GM19328 (cell line): Measurements from ENCODE around the gene KRT71.
"Not testable (repeated sequence)": the region's sequence is repeated elsewhere in the genome, so short reads cannot be mapped to it uniquely, and the experiment has no call there.

ENCODE experiments used
- ATAC-seq: cut with Tn5 transposase; IDR thresholded peaks from one replicate; pipeline ENCODE4 v1.9.1; 2021; ENCODE audit warnings: mild to moderate bottlenecking, moderate library complexity; ENCODE audit not compliant: unreplicated experiment

Gene KRT71

DNA sequence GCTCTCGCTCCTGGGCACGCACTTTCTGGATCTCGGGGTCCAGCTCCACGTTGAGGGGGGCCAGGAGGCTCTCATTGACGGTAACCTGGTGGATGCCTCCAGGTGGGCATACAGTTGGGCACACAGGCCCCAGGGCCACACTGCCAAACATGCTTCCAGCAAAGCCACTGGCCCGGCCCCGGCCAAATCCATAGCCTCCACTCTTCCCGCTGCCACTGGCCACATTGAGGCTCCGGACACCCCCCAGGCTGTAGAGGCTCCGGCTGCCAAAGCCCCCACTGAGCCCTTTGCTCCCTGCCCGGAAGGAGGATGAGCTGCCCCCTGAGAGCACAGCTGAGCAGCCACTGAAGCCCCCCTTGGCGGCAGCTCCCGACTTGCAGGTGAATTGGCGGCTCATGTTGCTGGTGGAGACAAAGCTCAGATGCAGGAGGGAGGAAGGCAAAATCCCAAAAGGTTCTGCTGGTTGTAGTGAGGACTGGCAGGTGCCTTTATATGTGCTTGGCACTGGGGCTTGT is at the start of gene KRT71:
TSS of gene KRT71 (minus strand) at position 465 of the 515 bp plus-strand sequence. CDS start at position 397, 68 bp downstream.
- no peak for ATAC-seq

DNA sequence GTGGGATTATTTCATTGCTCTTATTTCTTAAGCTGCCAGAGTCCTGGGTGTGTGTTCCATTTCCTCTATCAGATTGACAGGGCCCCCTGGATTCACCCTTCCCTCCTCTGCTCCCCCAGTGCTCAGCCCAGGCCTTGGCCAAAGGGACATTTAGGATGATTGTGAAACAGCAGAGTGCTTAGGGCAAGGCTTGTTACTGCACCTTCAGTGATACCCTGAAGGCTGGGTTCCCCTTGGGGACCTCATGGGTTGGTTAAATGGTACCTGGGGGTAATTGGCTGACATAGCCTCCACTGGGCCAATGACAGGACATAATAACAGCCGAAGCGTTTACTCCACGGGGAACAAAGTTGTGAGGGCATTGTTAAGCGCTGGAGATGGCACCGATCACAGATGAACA is 49.6 kb upstream of the KRT71 start:
- no peak for ATAC-seq

DNA sequence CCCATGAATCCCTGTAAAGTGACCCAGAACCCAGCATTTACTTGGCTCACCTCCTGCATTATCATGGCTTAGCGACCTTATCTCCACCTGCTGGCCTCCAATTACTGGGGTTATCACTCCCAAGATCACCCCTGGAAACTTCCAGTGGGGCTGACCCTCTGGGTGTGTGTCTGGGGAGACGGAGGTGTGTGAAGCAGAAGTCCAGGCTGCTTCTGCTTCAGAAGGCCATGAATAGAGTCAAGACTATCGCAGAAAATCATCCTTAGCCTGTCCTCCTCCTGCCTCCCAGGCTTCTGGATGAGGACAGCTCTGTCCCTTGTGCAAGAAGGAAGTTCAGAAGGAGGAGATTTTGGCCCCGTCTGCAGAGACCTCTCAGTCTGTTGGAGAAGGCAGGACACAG is 48.7 kb upstream of the KRT71 start:
- no peak for ATAC-seq

DNA sequence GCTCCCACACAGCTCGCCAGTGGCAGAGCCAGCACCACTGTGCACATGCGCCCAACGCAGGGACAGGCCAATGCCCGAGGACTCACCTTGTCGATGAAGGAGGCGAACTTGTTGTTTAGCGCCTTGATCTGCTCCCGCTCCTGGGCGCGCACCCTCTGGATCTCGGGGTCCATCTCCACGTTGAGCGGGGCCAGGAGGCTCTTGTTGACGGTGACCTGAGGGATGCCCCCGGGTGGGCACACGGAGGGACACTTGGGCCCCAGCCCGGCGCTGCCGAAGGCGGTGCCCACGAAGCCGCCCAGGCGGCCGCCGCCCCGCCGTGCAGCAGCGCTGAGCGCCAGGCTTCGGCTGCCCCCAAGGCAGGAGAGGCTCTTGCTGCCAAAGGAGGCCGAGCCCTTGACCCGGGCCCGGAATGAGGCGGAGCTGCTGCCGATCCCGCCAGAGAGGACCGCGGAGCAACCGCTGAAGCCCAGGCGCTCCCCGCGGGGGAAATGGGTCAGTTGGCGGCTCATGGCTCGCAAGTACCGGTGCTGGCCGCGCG is 48.1 kb upstream of the KRT71 start, which contains the start of gene KRT72:
TSS of gene KRT72 (minus strand) at position 523 of the 541 bp plus-strand sequence. CDS start at position 512, 11 bp downstream.
- no peak for ATAC-seq

DNA sequence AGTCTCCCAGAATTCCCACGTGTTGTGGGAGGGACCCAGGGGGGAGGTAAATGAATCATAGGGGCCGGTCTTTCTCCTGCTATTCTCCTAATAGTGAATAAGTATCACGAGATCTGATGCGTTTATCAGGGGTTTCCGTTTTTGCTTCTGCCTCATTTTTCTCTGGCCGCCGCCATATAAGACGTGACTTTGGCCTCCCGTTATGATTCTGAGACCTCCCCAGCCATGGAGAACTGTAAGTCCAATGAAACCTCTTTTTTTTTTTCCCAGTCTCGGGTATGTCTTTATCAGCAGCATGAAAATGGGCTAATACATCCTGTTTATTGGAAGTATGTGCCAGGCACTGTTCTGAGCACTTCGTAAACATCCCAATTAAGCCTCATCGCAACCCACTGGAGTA is 47.5 kb upstream of the KRT71 start:
- ATAC-seq = no peak

DNA sequence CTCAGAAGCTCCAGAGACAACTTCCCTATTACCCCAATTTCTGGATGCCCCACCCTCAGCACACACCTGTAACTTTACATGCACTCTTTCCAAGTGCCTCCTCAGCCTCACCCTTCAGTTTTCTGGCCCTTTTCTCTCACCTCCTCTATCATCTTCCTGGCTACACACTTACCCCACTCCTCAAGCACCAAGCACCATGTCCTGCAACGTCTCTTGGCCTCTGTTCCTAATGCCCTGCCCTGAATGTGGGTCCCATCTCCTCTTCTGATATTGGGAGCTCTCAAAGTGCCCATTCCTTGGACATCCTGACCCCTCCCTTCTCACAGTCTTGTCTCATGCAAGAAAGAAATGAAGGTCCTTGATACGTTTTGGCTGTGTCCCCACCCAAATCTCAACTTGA is 47.1 kb upstream of the KRT71 start:
- ATAC-seq = no peak

DNA sequence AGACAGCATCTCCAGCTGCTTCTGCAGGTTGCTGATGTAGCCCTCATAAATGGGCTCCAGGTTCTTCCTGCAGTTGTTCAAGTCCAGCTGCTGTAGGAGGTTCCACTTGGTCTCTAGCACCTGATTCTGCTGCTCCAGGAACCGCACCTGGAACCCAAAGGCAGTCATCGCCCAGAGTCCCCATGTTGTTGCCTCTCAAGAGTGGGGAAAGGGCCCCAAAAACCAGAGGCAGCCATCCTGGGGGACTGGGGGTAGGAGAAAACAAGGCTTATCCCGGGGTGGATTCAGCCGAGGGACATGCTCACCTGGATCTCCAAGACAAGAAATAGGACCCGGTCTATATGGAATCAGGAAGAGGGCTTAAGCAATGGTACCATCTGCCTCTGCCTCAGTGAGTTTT is 46.0 kb upstream of the KRT71 start:
- ATAC-seq = no peak

DNA sequence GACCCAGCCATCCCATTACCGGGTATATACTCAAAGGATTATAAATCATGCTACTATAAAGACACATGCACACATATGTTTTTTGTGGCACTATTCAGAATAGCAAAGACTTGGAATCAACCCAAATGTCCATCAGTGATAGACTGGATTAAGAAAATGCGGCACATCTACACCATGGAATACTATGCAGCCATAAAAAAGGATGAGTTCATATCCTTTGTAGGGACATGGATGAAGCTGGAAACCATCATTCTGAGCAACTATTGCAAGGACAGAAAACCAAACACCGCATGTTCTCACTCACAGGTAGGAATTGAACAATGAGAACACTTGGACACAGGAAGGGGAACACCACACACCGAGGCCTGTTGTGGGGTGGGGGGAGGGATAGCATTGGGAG is 41.3 kb upstream of the KRT71 start:
- not testable (repeated sequence) for ATAC-seq

DNA sequence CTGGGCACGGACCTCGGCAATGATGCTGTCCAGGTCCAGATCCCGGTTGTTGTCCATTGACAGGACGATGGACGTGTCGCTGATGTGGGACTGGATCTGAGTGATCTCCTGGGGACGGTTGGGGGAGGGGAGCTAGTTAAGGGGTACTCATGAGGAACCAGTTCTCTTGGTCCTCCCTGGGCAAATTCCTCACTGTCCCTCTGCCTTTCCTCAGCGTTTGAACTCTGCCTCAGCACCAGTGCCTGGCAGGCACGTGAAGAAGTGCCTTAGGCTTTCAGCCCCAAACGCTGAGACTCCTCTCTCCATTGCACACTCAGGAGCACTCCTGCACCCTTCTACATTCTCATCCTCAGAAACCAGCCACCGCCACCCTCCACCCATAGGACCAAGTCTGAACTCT is 38.6 kb upstream of the KRT71 start:
- no peak for ATAC-seq

DNA sequence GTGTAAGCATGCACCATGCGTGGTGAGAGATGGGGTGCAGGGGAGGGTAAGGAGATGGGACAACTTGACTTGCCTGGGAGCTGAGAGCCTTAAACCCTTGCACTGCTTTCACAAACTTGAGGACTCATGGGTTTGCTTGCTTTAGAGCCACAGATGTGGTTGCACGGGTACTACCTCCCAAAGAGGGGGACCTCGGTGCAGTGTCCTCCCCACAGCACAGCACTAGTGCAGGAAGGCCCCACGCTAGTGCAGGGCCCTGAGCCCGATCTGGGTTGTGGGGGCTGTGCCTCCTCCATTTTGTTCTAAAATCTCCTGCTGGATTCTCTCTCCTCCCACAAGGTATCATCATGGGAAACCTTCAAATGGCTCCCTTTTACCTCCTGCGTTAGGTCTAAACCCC is 37.1 kb upstream of the KRT71 start:
- ATAC-seq = no peak

DNA sequence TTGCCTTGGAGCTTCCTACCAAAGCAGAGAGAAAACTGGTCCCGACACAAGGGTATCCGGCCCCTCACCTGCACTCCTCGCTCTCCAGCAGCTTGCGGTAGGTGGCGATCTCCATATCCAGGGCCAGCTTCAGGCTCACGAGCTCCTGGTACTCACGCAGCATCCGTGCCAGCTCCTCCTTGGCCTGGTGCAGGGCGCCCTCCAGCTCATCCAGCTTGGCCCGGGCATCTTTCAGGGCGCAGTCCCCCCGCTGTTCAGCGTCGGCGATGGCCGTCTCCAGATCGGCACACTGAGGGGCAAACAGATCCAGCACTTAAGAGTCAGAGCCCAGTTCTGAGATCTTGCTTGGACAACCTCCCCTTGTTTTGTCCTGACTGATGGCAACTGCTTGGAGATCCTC is 34.6 kb upstream of the KRT71 start:
- no peak for ATAC-seq

DNA sequence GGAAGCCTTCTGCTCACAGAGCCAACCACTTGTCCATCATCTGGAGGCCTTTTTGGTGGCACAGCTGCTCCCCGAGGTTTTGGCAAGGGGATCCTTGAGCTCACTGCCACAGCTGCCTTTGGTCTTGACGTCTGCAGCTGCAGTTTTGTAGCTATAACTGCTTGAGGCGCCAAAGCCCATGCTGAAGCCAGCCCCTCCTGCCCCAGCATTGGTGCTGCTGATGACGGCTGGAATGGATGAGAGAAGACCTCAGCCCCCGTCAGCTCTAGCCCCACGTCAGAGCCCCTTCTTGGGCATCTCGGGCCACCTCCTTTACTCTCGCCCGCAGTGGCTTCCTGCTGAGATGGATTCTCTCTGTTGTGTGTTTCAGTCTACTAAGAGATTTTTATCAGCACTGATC is 33.0 kb upstream of the KRT71 start:
- no peak for ATAC-seq

DNA sequence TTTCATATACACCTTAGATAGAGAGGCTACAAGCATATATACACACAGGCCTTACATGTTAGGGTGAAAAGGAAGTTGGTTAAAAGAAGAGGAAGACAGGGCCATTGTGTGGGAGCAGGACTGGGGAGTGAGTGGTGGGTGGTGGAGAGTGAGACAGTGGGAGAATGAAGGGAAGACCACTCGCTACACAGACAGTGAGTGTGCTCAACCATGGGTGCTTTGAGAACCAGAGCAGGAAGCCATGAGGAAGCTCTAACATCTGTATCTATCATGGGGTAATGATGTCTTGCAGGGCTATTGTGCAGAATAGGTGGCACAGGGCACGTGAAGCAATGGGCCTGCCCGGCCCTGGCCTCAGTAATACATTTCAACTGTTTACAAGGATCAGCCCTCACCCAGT is 32.1 kb upstream of the KRT71 start:
- ATAC-seq = no peak

DNA sequence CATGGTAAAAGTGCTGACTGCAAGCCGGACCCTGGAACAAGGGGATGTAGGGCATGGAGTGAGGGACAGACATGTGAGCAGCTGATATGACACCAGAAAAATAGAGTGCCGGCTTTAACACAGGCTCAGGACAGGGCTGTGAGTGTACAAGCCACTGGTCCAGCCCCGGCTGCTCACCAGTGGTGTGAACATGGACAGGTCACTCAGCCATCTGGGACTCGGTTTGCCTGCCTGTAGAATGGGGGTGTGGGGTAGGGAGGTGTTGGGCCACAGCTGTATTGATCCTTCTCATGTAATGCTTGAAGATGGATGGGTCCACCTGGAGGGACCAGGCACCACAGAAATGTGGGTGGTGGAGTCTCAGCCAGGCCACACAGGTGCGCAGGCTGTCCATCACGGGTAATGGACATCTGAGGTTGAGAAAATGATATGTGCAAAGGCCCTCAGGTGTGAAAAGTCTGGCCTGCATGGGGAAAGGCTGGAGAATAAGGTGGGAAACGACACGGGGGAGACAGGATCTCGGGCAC is 31.3 kb upstream of the KRT71 start:
- ATAC-seq = no peak

DNA sequence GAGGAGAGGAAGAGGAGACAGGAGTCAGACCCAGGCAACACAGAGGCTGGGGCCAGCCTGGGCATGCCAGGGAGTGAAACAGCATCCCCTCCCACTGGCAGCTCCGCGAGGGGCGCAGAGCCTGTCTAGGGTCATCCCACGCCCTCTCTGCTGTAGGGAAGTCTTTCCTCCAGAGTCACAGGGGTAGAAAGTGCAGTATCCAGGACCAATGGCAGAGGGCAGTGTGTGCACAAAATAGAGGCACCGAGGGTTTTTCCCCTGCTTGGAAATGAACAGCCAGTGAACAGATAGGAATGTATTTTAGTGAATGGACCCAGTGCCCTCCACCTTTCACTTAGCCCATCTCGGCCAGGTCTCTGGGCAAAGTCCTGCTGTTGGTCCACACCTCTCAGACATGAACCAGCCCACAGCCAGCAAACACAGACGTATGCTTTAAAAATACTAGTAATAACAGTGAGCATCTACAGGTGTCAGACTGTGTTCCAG is 30.1 kb upstream of the KRT71 start:
- ATAC-seq = no peak

DNA sequence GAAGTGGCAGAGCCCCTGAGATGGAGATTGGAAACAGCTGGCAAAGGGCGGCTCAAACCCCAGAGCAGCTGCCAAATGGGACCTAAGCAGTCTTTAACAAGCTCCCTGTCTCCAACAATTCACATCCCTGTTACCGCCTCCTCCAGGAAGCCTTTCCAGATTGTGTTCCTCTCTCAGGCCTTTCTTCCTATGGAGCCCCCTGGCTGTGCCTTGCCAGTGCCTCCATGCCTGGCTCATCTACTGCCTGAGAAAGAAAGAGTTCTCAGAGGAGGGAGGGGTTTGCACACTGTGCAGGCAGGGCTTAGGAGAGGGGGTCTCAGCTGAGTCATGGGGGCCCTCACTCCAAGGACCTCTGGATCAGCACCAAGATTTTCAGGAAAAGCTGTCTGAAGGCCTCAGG is 29.5 kb upstream of the KRT71 start:
- no peak for ATAC-seq

DNA sequence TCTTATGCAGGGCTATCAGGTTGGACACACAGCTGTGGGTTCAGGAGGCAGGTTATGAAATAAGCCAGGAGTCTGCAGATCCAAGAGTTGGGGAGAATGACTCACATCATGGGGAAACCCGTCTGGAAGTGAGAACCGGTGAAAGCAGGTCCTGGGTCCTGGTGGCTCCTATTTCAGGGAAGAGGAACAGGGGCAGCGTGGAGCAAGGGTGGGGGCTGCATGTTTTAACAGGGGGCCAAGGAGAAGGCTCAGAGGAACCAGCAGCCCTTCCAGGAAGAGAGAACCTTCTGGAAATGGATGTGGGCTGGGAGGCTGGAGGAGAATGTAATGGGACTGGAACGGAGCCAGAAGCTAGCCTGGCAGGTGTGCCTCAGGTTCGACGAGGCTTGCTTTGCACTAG is 28.5 kb upstream of the KRT71 start:
- no peak for ATAC-seq

DNA sequence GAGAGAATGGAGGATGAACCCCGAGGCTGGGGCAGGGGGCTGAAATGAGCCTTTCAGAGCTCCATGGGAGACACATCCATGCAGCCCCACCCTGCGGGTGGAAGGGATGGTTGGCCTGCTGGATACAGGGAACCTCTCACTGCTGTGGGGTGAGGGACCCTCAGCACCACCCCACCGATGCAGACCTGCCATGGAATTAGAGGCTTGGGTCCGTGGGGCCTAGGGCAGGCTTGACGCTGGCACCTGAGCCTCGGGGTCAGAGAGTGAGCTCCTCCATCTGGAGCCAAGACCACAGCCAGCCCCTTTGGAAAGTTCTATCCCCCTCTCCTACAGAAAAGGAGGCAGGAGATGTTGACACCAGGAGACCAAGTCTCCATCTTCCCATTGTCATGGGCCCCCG is 28.1 kb upstream of the KRT71 start:
- ATAC-seq = no peak

DNA sequence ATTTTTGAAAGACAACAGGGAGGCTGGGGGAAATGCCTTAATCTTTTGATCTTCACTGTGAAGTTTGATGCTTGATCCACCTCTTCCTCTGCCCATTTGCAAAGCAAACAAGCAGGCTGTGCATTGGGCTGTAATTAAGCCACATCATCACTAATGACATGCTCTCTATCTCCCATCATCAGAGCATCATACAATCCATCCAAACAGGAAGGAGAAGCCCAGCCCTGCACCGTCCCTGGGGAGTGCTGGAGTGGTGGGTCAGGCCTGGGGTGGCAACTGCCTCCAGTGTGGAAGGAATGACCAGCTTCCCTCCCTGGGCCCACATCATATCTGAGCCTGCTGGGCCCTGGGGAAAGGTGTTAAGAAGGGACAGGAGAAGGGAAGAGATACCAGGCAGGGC is 27.6 kb upstream of the KRT71 start:
- no peak for ATAC-seq

DNA sequence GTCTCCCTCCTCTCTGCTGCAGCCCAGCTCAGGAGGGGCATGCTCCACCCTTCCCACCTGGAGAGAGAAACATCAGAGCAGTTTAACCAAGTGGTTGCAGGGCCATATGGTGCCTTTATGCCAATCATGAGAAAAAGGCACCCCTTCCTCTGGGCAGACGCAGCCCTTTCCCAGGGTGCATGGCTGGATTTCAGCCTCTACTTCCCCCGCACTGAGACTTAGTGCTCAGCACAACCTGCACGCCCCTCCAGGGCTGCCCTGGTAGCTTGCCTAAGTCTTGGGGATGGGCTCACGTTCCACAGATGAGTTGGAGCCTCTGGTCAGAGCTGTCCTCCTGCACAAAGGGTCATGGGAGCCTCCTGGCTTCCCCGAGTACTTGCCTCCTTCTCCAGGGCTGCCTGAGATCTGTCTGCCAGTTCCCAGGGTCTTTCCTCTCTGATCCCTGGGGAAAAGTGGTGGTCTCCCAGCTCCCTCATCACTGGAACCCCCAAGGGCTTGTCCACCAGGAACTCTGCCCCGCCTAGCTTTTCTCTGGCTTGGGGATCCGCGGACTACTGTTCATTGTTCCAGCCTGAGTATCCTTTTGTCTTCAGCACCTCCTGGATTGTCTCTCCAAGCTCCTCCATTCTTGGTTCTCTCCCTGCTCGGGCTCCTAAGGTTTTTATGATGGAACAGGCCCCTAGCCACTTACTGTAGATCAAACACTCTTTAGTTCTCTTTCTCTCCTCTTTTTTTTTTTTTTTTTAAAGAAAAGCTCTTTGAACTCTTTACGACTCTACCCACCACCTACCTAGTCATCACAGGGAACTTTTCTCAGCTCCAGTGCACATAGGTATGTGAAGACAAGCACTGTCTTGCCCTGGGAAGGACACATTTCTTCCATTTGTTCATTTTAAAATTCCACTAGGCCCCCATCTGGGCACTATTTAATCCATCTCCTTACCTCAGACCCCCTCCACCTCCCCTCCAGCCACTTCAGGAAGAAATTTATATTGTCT is 26.8 kb upstream of the KRT71 start:
- ATAC-seq = no peak

DNA sequence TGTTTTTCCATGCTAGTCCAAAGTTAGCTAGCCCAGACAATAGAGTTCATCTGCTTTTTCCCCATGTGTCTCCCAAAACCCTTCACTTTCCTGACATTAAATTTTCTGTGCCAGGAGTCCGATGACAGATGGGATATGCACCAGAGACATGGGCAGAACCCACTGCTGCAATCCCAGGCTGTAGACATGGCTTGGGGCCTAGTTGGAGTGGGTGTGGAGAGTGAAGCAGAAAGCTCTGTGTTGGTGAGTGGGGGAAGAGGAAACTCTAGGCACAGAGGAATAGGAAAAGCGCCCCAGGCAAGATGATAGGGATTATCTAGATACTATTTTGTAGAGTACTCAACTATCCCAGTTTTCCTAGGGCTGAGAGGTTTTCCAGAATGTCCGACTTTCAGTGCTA is 25.5 kb upstream of the KRT71 start:
- ATAC-seq = no peak

DNA sequence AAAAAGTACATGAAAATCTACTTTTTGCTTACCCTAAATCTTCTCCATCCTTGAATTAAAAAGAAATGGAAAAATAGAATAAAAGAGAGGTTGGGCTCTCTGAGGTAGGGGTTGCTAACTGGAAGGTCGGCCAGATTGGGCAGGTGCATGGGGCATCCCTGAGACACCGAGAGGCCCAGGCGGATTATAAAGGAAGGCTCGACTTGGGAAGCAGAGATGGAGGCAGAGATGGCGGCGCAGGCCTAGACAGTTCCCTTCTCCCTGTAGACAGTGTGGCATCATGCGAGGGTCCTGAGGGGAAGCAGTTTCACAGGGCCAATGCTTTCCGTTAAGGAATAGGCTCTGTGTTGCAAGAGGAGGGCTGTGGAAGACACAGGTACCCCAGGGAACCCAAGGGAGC is 24.4 kb upstream of the KRT71 start:
- ATAC-seq = no peak
